Suprapubic skin (tissue), 4 donors: Measurements from ENCODE around the gene LY6G6D. TPM values are rescaled to one million over a fixed set of nuclear protein-coding genes. Genes with fewer than 3 reads are reported as not detected.

ENCODE experiments used
- DNase-seq, 2 donors: peaks; one replicate each; pipeline ENCODE4 v3.0.0-alpha.2; 2019; ENCODE audit warnings: low spot score in 2 of 2
- H3K27ac ChIP-seq: fragments of 200-600 bp; sonication (generic); one replicate; pipeline ENCODE4 v1.5.1; 2019
- H3K27me3 ChIP-seq: fragments of 200-600 bp; sonication (generic); one replicate; pipeline ENCODE4 v1.5.1; 2019
- H3K36me3 ChIP-seq: fragments of 200-600 bp; sonication (generic); one replicate; pipeline ENCODE4 v1.5.1; 2019
- H3K4me1 ChIP-seq: fragments of 200-600 bp; sonication (generic); one replicate; pipeline ENCODE4 v1.5.1; 2019
- H3K4me3 ChIP-seq: fragments of 200-600 bp; sonication (generic); one replicate; pipeline ENCODE4 v1.5.1; 2019; ENCODE audit warnings: mild to moderate bottlenecking
- H3K9me3 ChIP-seq: fragments of 200-600 bp; sonication (generic); one replicate; pipeline ENCODE4 v1.5.1; 2019
- CTCF ChIP-seq, 2 donors: fragments of 200-600 bp in 1 of 2; fragments of 450-650 bp in 1 of 2; sonication (generic) in 1 of 2; IDR thresholded peaks; one replicate each; pipeline ENCODE4 v1.5.1; 2016 to 2019; ENCODE audit warnings: antibody characterized with exemption in 2 of 2, mild to moderate bottlenecking in 1 of 2, moderate library complexity in 1 of 2
- EP300 ChIP-seq: sonication (generic); formaldehyde crosslinking; IDR thresholded peaks from one replicate; pipeline ENCODE4 v1.6.1; 2017; ENCODE audit warnings: antibody characterized with exemption
- POLR2A ChIP-seq, 2 donors: fragments of 450-650 bp; IDR thresholded peaks; one replicate each; pipeline ENCODE4 v1.6.1; 2017; ENCODE audit warnings: antibody characterized with exemption in 2 of 2, mild to moderate bottlenecking in 2 of 2, moderate library complexity in 2 of 2
- POLR2AphosphoS5 ChIP-seq, 3 donors: sonication (generic); formaldehyde crosslinking; IDR thresholded peaks; one replicate each; pipeline ENCODE4 v1.6.1; 2017; ENCODE audit warnings: antibody characterized with exemption in 3 of 3
- WGBS: methylation state at CpG from one replicate; pipeline ENCODE4 v1.1.5; 2018; 5-methylcytosine and 5-hydroxymethylcytosine counted together
- total RNA-seq, 4 donors: library from RNA; depleted of rRNA; stranded (reverse); fragments of >200 nt; gene quantifications; one replicate each; pipeline ENCODE4 v1.1.0, GENCODE V29; 2016

Gene LY6G6D
- total RNA-seq, 4 donors from 2014 or later, result 5.5 to 30.8 TPM; not detected in 2

- no peak for DNase-seq
- WGBS, result 84% methylated on average over 3 of the region's 3 CpGs
- no peaks in the 10 kb centered on the region for H3K9me3 ChIP-seq
- no peak for TF ChIP-seq POLR2A (IDR thresholded peaks at IDR 0.05)
- TF ChIP-seq POLR2AphosphoS5 (IDR thresholded peaks at IDR 0.05), result no peak
- TF ChIP-seq EP300, result no peak
- TF ChIP-seq CTCF (IDR thresholded peaks at IDR 0.05), result no peak
- peaks cover 26% of the 10 kb centered on the region for H3K4me1 ChIP-seq
- H3K36me3 ChIP-seq, result peaks cover 15% of the 10 kb centered on the region
- H3K27me3 ChIP-seq, result no peaks in the 10 kb centered on the region
- H3K4me3 ChIP-seq, result no peak overlapping the region
- H3K27ac ChIP-seq, result no peak overlapping the region
These were observed 27.7 kb downstream of the LY6G6D start for GRCh38 chr6:31742894-31743293.

DNA sequence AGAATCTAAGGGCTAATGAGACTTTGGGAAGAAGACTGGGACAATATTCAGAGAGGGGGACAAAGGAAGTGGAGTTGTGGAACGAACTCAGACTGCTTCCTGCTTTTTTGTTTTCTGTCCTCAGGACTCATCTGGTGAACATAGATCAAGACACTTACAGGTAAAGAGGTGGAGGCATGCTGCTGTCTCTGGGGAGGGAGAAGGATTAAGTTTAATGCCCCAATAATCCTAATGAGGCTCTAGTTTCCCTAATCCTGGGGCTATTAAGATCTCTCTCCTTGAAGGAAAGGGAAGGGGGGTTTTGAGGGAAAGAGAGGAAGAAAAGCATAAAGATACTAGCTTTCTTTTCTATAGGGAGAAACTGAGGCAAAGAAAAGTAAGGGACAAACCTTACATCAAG, 29.3 kb downstream of the LY6G6D start:
- peaks cover 11% of the 10 kb centered on the region for H3K4me1 ChIP-seq

DNA sequence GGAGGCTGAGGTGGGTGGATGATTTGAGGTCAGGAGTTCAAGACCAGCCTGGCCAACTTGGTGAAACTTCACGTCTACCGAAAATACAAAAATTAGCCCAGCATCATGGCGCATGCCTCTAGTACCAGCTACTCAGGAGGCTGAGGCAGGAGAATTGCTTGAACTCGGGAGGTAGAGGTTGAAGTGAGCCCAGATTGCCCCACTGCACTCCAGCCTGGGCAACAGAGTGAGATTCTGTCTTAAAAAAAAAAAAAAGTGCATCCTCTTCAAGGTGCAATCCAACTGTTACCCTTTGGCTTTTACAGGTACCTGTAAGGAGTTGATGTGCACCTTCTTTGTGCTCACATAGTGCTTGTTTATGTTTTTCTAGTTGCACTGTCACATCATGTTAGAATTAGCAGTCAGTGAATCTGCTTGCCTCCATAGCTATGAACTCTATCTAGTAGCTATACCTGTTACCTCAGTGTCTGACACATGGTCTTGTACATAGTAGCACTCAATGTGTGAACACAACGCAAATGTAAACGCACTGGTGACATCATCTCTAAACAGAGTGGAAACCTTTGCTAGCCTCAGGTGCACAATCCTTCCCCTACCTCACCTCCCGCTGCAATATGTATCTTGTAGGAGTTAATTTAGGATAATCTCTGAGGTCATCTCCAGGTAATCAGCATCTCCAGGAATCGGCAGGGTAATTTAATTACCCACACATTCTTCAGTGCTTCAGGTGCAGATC, 34.3 kb downstream of the LY6G6D start:
- Histone ChIP-seq H3K4me3 (no peak overlapping the region), H3K36me3 (peaks cover 9% of the 10 kb centered on the region), H3K9me3 (no peaks in the 10 kb centered on the region), H3K27ac (no peak overlapping the region), H3K4me1 (no peaks in the 10 kb centered on the region), H3K27me3 (no peaks in the 10 kb centered on the region)
- 89% methylated on average over 8 of the region's 8 CpGs for WGBS
- DNase-seq, result no peak
- TF ChIP-seq CTCF (IDR thresholded peaks at IDR 0.05), result no peak
- TF ChIP-seq POLR2A (IDR thresholded peaks at IDR 0.05), result no peak

More for the DNA sequence above, 29.3 kb downstream of the LY6G6D start:
- WGBS, result 89% methylated on average over 1 of the region's 1 CpG
- Histone ChIP-seq H3K4me3 (no peak overlapping the region), H3K9me3 (no peaks in the 10 kb centered on the region), H3K27ac (no peak overlapping the region), H3K27me3 (no peaks in the 10 kb centered on the region), H3K36me3 (peaks cover 15% of the 10 kb centered on the region)
- no peak for TF ChIP-seq EP300
- TF ChIP-seq POLR2A (IDR thresholded peaks at IDR 0.05), result no peak
- no peak for TF ChIP-seq CTCF (IDR thresholded peaks at IDR 0.05)
- TF ChIP-seq POLR2AphosphoS5 (IDR thresholded peaks at IDR 0.05), result no peak
- DNase-seq, result no peak

- H3K27me3 ChIP-seq, result no peaks in the 10 kb centered on the region
- TF ChIP-seq POLR2AphosphoS5 (IDR thresholded peaks at IDR 0.05), result no peak
- no peak for TF ChIP-seq EP300
- TF ChIP-seq CTCF (IDR thresholded peaks at IDR 0.05), result no peak
- TF ChIP-seq POLR2A (IDR thresholded peaks at IDR 0.05), result no peak
- peaks cover 9% of the 10 kb centered on the region for H3K36me3 ChIP-seq
- H3K9me3 ChIP-seq, result no peaks in the 10 kb centered on the region
- H3K4me1 ChIP-seq, result no peaks in the 10 kb centered on the region
- no peak for DNase-seq
- no peak overlapping the region for H3K4me3 ChIP-seq
- H3K27ac ChIP-seq, result no peak overlapping the region
- 94% methylated on average over 7 of the region's 7 CpGs for WGBS
These were observed 35.4 kb downstream of the LY6G6D start for GRCh38 chr6:31750411-31751022.

- DNase-seq, result no peak
- no peak overlapping the region for H3K27ac ChIP-seq
- no peak overlapping the region for H3K4me3 ChIP-seq
- H3K27me3 ChIP-seq, result no peaks in the 10 kb centered on the region
- WGBS, result 76% methylated on average over 8 of the region's 8 CpGs
- no peaks in the 10 kb centered on the region for H3K9me3 ChIP-seq
- TF ChIP-seq POLR2AphosphoS5 (IDR thresholded peaks at IDR 0.05) (no peak), POLR2A (IDR thresholded peaks at IDR 0.05) (no peak), EP300 (no peak), CTCF (IDR thresholded peaks at IDR 0.05) (no peak)
- no peaks in the 10 kb centered on the region for H3K4me1 ChIP-seq
- H3K36me3 ChIP-seq, result no peaks in the 10 kb centered on the region
These were observed 37.7 kb downstream of the LY6G6D start for GRCh38 chr6:31752739-31753319.
